22Rv1 (cell line): ENCODE data around the gene ILF3.

Experiments used
- H3K27ac ChIP-seq: fragments of 450-650 bp; 2 replicates; pipeline ENCODE4 v1.5.1; 2017
- ZFX ChIP-seq: fragments of 450-650 bp; IDR thresholded peaks from 2 replicates; pipeline ENCODE4 v1.6.1; 2017; ENCODE audit warnings: antibody characterized with exemption, borderline replicate concordance
- TF ChIP-seq, protein P1 (sequence below): fragments of 450-650 bp; IDR thresholded peaks from 2 replicates; pipeline ENCODE4 v1.5.1; 2017; ENCODE audit warnings: mild to moderate bottlenecking

ILF3 gene

DNA sequence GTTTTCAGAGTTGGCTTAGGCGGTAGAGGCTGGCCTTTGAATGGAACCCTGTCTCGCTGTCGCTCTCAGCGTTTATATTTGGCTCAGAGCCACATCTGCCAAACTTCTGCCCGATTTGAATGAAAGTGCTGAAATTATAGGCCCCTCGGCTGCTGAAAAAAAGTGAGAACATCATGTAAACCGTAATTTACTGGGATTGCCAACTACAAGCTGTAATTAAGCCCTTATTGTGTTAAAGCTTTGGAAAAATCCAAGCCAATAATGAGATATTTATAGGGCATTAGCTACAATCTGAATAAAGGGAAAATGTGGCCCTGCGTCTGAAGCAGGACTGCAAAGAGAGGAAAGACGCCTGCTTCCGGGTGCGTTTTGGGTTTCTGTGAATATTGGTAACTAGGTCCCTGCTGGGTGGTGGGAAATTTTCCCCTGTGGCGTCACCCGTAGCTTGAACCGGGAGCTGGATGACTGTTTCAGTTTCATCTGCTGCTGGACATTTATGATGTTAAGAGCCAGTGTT lies 73.6 kb downstream of the ILF3 start:
- TF ChIP-seq, protein P1, sequence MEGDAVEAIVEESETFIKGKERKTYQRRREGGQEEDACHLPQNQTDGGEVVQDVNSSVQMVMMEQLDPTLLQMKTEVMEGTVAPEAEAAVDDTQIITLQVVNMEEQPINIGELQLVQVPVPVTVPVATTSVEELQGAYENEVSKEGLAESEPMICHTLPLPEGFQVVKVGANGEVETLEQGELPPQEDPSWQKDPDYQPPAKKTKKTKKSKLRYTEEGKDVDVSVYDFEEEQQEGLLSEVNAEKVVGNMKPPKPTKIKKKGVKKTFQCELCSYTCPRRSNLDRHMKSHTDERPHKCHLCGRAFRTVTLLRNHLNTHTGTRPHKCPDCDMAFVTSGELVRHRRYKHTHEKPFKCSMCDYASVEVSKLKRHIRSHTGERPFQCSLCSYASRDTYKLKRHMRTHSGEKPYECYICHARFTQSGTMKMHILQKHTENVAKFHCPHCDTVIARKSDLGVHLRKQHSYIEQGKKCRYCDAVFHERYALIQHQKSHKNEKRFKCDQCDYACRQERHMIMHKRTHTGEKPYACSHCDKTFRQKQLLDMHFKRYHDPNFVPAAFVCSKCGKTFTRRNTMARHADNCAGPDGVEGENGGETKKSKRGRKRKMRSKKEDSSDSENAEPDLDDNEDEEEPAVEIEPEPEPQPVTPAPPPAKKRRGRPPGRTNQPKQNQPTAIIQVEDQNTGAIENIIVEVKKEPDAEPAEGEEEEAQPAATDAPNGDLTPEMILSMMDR = no peak
- TF ChIP-seq ZFX = no peak
- no peak overlapping the region for H3K27ac ChIP-seq

DNA sequence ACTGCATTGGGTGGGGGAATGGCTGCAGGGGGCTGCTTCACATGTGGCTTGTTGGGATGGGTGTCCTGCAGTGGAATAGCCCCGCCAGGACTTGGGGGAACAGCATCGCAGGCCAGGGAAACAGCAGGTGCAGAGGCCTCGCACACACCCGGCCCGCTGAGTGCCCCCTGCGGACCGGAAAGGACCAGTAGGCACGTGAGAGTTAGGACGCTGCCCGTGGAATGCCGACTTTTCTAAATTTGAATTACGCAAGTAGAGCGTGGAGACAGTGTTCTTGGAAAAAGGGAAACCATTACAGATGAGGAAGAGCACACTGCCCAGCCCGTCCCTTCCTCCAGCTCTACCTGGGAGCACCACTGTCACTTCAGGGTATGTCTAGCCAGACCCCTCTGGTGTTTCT lies 75.3 kb downstream of the ILF3 start:
- TF ChIP-seq, protein P1 = no peak
- TF ChIP-seq ZFX = no peak
- H3K27ac ChIP-seq = no peak overlapping the region

DNA sequence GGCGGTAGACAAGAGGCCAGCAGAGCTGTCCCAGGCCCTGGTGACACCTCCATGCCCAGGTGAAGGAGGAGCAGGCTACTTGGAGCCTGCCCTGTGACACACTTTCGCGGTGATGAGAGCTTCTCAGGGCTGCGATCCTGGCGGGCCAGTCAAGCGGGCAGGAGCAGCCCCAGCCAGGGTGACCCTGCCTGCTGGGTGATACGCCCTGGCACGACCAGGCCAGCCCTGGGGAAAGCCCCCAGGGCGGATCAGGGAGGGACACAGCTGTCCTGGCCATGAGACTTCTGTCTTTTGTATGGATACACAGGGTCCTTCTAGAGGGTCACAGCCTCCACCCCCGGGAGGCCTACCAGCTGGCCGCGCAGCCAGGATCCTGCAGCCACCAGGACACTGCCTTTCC lies 76.8 kb downstream of the ILF3 start:
- TF ChIP-seq, protein P1 = no peak
- no peak for TF ChIP-seq ZFX

DNA sequence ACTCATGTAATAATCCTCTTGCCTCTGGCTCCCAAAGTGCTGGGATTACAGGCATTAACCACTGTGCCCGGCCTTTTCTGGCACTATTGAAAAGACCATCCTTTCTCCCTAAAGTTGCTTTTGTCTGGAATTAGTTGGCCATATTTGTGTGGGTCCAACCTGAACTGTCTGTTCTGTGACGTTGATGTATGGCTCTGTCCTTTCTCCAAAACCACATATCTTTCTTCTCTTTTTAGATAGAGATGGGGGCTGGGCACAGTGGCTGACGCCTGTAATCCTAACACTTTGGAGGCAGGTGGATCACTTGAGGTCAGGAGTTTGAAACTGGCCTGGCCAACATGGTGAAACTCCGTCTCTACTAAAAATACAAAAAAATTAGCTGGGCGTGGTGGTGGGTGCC lies 81.6 kb downstream of the ILF3 start:
- TF ChIP-seq, protein P1 = no peak
- no peak for TF ChIP-seq ZFX
- no peak overlapping the region for H3K27ac ChIP-seq

More for the DNA sequence above, 76.8 kb downstream of the ILF3 start:
- no peak overlapping the region for H3K27ac ChIP-seq

DNA sequence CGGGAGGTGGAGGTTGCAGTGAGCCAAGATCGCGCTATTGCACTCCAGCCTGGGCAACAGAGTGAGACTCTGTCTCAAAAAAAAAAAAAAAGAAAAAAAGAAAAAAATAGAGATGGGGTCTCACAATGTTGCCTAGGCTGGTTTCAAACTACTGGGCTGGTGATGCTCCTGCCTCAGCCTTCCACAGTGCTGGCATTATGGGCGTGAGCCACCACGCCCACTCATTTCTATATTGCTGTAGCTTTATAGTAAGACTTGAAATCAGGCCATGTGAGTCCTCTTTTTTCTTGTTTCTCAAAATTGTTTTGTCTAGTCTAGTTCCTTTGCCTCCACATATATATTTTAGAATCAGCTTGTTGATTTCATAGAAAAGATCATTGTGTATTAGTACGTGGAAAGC lies 82.0 kb downstream of the ILF3 start:
- TF ChIP-seq, protein P1 = no peak
- TF ChIP-seq ZFX = no peak

DNA sequence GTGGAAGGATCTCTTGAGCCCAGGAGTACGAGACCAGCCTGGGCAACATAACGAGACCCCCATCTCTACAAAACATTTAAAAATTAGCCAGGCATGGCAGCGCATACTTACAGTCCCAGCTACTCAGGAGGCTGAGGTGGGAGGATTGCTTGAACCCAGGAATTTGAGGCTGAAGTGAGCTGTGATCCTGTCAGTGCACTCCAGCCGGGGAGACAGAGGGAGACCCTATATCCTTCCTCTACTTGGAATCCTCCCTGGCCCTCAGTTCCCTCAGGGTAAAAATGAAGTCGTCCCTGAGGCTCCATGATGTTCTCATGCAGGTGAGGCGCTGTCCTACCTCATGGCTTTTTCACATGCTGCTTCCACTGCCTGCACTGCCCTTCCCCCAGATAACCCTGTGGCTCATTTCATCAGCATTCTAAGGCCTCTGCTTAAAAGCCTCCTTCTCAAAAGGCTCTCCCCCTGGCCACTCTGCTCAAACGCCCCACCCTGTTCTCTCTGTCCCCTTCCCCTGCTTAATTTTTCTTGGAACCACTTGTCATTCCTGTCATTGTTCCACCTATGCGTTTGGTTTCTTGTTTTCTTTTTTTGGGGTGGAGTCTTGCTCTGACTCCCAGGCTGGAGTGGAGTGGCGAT lies 82.9 kb downstream of the ILF3 start:
- no peak overlapping the region for H3K27ac ChIP-seq
- no peak for TF ChIP-seq ZFX
- TF ChIP-seq, protein P1 = no peak

More for the DNA sequence above, 82.0 kb downstream of the ILF3 start:
- H3K27ac ChIP-seq = no peak overlapping the region

DNA sequence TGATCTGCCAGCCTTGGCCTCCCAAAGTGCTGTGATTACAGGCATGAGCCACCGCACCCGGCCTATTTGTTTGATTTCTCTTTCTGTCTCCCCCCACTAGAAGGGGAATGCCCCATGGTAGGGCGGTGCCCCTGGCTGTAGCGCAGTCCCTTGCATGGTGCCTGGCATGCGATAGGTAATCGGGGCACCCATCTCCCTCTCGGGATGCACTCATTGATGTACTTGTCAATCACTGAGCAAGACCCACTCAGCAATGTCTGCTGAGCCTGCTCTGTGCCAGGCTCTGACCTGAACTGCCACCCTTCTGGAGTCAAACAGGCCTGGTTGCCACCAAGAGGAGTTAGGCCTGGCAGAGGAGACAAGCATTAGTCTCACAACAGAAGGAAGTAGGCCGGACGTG lies 83.6 kb downstream of the ILF3 start:
- TF ChIP-seq ZFX = no peak
- TF ChIP-seq, protein P1 = no peak
- no peak overlapping the region for H3K27ac ChIP-seq
